ENCODE data around the gene RARG.

The RARG gene

DNA sequence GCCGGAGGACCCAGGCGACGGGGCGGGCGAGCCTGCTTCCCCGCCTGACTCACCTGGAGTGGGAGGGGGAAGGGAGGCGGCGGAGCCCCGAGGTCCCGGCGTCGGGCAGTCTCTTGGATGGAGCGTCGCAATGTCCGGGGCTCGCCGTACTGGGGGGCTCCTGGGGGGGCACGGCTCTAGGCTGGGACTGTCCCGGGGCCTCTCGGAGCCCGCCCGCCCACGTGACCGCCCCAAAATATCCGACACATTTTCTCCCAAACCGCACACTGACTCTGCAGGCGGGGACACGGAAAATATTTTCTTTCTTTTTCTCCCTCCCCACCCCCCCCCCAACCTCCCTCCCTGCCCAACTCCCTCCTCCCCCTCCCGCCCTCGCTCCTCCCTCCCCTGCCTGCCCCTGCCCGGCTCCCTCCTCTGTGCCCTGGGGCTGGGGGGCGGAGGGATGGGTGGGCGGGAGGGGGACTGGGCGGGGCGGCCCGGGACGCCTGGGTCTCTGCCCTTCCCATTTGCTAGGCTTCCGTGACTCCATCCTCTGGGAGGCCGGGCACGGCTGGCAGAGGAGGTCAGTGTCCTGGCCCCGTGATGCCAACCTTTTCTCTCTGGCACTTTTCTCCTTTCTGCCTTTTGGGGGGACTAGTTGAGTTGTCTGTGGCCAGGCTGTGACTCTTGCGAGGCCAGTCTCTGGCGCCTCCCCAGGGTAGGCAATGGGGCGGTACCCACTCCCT, at the start of gene RARG:
TSS of gene RARG (minus strand) at position 289 of the 725 bp plus-strand sequence. CDS start 4,664 bp downstream, outside the sequence.
- peak; percentile 38 for DNase-seq

DNA sequence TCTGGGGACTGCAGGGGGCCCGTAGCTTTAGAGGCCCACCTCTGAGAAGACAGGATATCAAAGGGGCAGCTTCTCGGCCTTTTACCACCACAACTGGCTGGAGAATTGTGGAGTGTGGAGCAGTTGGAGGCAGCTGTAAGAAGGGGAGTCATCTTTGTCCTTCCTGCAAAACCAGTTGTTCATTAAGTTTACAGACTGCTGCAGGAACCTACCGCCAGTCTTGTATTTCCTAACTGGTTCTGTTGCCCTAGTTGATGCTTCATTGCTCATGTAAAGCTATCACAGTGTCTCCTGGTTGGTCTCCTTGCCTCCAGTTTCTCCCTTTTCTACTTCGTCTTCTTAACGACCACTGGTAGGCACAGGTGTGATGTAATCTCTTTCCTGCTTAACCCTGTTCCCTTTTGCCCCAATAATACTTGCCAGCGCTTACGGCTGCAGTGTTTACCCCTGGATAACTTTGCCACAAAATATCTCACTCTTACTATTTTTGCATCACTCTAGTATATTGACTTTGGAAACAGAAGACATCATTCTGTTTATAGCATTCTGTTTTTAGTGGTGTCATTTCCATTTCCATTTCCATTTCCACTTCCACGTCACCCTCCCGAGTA, 48.0 kb upstream of the RARG start:
- DNase-seq, result no peak

DNA sequence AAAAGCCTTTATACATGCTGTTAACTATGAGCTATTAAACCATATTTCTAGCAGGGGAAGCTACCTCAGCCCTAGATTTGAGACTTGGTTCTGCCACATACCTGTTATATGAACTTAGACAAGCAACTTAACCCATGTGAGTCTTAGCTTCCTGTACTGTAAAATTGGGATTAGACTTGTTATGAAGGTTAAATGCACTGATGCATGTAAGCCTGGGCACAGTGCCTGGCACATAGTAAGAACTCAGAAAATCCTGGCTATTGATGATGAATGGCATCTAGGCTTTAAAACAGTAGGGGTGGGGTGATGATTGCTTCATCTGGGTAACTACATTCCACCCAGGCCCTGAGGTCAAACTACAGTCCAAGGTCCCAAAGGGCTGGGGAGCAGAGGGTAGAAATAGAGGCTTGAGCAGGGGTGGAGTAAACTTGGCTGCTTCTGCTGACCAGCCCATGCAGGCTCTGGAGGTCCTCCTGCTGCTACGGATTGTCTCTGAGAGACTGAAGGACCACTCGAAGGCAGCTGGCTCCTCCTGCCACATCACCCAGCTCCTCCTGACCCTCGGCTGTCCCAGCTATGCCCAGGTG, 47.4 kb upstream of the RARG start:
- no peak for DNase-seq

DNA sequence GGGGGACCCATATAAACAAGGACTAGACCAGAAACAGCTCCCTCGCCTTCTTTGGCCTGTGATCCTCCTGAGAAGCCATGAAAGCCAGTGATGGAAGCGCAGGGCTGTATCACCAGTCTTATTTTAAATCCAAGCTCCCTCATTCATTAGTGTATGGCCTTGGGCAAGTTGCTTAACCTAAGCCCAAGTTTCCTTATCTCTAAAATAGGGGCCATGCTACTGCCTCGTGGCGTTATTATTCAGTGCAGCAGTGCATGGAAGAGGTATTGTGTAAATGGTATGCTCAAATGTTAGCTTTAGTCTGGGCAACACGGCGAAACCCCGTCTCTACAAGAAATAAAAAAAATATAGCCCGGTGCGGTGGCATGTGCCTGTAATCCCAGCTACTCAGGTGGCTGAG, 46.0 kb upstream of the RARG start:
- no peak for DNase-seq

DNA sequence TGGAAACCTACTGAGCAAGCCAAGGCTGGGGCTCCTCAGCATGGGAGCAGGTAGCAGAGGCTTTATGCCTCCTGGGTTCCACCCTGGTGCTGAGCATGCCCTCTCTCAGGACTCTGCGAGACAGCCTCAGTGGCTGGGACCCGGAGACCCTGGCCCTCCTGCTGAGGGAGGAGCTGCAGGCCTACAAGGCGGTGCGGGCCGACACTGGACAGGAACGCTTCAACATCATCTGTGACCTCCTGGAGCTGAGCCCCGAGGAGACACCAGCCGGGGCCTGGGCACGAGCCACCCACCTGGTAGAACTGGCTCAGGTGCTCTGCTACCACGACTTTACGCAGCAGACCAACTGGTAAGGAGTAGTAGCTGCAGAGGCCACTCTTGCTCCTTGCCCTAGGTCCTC, 44.5 kb upstream of the RARG start:
- no peak for DNase-seq

DNA sequence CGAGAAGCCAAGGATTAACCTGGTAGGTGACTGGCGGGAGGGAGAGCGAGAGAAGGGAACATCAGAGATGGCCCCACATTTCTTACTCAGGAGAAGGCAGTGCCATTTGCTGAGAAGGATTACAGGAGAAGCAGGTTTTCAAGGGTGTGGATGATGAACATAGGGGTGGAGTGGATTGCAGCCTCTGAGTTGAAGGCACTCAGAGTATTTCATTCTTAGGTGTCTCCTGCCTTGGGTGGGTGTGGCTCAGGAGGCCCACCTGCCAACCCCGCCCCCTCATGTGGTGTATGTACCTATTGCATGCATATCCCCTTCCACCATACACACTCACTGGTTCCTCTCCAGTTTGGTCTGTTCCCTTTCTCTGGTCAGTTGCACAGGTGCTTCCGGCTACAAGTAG, 42.4 kb upstream of the RARG start:
- DNase-seq, result no peak

DNA sequence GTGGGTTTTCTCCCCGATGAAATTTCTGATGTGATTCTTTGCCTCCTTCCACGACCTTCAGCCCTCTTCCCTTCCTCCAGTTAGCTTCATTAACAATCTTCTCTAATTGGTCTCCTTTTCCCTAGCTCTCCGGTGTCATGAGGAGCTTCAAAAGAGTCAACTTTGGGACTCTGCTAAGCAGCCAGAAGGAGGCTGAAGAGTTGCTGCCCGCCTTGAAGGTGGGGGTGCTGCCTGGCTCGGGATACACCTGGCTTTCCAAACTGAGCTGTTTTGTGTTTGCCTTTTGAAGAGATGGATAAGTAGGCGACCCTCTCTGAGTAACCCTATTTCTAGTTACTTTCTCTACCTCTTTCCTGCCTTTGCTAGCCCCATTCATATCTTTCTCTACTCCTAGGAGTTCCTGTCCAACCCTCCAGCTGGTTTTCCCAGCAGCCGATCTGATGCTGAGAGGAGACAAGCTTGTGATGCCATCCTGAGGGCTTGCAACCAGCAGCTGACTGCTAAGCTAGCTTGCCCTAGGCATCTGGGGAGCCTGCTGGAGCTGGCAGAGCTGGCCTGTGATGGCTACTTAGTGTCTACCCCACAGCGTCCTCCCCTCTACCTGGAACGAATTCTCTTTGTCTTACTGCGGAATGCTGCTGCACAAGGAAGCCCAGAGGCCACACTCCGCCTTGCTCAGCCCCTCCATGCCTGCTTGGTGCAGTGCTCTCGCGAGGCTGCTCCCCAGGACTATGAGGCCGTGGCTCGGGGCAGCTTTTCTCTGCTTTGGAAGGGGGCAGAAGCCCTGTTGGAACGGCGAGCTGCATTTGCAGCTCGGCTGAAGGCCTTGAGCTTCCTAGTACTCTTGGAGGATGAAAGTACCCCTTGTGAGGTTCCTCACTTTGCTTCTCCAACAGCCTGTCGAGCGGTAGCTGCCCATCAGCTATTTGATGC, 36.9 kb upstream of the RARG start:
- no peak for DNase-seq

DNA sequence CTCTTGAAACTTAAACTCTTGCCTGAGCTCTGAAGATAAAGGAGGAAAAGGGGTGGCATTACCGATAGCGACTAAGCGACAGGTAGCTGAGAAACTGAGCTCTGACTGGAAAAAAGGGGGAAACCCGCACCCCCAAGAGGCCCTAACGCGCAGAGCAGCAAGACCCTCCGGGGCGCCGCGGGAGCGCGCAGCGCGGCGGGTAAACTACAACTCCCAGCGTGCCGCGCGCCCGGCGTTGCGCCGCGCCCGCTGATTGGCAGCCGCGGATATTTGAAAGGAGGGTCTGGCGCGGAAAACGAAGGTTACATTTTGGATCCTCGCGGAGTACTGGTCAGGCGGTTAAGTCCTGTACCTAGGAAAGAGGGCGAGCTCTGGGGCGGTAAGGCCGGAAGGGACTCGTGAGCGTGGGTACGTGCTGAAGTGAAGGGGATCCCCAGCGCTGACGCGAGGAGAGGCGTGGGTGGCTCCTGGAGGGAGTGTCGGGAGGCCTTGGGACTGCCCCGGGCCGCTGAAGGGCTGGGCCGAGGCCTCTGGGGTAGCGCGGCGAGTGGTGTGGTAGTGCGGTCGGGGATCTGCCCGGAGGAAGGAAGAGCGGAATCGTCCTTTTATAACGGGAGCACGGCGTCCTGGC, 36.1 kb upstream of the RARG start, which contains the start of gene ESPL1:
TSS of gene ESPL1 (plus strand) at position 301 of the 631 bp plus-strand sequence. CDS start 468 bp downstream, outside the sequence.
- peak; percentile 51 for DNase-seq

DNA sequence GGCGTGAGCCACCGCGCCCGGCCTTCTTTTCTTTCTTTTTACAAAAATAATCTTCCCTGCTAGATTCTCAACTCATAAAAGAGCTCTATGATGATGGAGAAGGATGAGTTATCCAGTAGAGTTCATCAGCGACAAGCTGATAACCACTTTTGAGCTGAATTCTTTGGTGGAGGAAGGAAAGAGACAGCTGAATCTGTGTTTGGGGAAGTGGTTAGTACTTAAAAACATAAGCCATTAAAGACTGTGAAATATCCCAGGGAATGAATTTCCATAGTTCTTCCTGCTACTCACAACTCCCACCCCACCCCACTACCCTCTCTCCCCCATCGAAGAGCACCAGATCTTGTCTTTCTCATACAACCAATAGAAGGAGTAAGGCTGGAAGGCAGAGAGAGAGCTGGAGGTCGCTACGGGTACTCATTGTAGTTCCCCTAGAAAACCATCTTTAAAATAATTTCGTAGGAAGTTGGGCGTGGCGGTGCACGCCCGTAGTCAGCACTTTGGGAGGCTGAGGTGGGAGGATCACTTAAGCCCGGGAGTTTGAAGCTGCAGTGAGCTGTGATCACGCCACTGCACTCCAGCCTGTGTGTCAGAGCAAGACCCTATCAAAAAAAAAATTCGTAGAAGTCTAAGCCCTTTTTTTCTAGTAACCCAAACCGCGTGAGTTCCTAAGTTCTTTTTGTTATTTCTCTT, 35.4 kb upstream of the RARG start:
- DNase-seq, result no peak

DNA sequence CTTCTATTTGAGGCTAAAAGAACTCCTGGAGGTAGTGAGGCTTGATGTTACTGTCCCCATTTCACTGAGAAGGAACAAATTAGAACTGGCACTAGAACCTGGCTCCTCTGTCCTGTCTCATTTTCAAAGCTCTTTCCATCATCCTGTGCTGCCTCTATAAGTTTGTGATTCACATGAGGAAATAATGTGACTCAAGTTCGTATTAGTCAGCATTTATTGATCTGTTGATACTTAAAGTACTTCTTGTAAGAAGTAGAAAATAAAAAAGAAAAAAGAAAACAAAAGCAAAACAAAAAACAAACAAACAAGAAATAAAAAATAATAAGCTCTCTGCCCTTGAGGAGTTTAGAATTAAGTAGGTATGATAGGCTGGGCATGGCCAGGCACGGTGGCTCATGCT, 33.8 kb upstream of the RARG start:
- no peak for DNase-seq

DNA sequence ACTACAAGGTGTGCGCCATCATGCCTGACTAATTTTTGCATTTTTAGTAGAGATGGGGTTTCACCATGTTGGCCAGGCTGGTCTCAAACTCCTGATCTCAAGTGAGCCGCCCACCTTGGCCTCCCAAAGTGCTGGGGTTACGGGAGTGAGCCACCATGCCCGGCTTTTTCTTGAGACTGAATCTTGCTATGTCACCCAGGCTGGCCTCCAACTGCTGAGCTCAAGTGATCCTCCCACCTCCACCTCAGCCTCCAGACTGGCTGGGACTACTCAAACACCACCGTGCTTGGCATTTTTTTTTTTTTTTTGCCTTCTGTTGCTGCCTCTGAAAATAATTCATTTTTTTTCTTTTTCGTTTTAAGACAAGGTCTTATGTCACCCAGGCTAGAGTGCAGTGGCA, 27.9 kb upstream of the RARG start:
- DNase-seq, result no peak

DNA sequence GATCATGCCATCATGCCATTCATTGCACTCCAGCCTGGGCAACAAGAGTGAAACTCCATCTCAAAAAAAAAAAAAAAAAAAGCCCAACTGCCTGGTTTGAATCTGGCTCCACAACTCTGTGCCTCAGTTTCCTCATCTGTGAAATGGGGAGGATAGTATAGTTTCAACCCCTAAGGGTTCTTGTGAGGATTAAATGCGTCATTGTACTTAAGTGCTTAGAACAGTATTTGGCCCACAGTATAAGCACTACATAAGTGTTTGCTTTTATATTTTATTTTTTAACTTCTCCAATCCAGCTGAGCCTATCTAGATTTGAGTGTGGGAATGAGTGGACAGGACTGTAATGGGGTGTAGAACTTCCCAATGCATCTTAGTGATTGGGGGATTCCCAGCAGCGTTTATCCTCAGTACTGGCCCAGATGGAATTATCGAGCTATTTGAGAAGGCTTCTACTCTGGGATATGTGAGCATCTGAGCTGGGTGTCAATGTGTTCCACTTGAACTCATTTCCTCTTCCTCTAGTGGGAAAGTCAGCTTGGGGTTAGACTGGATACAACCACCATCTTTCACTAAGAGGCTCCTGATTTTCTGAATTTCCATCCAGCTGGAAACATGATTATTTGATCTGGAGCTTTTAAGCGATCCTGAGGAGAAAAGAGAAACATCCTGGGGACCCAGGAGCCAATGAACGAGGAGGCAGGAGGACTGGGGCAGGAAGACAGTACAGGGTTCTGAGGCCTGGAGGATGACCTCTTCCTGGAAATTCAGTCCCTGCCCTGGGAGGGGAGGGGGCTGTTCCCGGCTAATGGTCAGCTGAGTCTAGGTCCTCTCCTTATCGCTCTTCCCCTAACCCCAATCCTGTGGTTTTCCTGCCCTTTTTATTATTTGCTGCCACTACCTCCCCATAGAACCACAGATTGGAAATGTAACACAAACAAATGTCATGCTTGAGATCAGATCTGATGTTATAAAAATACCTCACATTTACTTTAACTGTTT, 26.8 kb upstream of the RARG start:
- no peak for DNase-seq

DNA sequence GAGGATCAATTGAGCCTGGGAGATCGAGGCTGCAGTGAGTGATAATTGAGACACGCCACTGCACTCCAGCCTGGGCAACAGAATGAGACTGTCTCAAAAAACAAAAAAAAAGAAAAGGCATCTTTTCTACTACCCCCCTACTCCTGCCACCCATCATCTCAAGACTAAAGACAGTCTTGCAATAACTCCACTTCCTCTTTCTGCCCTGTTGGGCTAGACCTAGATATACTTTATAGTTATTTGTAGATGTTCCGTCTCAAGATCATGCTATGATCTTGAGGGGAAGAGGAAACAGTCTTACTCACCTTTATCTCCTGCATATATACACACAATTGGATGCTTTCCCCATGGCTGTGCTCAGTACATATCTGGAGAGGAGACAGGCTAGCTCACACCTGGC, 24.0 kb upstream of the RARG start:
- no peak for DNase-seq

DNA sequence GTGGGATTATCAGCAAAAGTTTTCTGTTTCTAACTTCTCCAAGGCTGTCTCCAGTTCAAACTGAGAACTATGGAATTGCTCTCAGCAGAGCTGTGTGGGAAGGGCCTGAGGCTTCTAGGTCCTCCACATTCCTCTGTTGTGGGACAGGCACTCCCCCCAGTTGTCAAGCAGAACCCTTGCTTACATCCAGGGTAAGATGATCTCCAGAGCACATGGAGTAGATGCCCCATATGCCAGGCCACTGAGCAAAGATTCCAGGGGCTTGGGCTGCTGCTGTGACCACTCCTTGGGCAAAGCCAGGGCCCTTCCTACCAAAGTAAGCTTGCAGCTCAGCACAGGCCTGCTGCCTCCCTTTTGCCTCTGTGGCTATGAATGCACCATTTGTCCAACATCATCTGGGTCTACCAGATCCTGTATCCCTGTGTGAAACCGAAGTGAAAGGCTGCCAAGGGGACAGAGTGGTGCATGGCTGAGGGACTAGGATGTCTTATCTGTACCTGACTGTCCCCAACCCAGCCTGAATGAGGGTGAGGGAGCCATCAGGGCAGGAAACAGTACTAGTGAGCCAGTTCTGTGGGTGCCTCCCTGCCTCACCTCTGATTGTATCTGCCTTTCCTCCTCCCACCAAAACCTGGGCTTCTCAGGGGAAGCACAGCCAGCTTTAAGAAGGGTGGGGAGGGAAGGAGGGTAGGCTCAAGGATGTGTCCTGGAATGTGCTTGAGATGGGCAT, 23.0 kb upstream of the RARG start:
- DNase-seq, result no peak

DNA sequence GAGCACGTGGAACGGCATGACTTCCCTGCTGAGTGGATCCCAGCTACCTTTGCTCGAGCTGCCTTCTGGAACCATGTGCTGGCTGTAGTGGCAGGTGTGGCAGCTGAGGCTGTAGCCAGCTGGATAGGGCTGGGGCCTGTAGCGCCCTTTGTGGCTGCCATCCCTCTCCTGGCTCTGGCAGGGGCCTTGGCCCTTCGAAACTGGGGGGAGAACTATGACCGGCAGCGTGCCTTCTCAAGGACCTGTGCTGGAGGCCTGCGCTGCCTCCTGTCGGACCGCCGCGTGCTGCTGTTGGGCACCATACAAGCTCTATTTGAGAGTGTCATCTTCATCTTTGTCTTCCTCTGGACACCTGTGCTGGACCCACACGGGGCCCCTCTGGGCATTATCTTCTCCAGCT, 21.3 kb upstream of the RARG start:
- DNase-seq, result no peak

DNA sequence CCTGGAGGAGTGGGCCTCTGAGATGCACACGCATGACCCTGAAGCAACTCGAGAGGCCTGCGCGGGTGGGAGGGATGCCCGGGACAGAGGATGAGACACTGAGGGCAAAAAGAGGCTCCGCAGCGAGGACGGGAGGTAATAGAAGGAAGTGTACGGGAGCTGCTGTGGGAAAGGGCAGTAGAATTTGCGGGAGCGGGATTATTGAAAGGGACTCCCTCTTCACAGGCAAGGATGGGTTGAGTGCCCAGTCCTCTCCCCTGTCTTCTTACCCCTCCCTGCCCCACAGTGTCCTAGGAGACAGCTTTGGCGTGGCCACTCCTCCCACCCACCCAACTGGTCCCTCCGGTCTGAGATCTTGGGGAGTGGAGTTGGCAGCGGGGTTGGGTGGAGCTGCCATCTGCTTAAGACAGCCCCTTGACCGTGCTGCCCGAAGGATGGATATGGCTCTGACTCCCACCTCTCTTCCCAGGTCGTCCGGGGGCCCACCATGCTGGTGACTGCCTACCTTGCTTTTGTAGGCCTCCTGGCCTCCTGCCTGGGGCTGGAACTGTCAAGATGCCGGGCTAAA, 20.4 kb upstream of the RARG start:
- no peak for DNase-seq

DNA sequence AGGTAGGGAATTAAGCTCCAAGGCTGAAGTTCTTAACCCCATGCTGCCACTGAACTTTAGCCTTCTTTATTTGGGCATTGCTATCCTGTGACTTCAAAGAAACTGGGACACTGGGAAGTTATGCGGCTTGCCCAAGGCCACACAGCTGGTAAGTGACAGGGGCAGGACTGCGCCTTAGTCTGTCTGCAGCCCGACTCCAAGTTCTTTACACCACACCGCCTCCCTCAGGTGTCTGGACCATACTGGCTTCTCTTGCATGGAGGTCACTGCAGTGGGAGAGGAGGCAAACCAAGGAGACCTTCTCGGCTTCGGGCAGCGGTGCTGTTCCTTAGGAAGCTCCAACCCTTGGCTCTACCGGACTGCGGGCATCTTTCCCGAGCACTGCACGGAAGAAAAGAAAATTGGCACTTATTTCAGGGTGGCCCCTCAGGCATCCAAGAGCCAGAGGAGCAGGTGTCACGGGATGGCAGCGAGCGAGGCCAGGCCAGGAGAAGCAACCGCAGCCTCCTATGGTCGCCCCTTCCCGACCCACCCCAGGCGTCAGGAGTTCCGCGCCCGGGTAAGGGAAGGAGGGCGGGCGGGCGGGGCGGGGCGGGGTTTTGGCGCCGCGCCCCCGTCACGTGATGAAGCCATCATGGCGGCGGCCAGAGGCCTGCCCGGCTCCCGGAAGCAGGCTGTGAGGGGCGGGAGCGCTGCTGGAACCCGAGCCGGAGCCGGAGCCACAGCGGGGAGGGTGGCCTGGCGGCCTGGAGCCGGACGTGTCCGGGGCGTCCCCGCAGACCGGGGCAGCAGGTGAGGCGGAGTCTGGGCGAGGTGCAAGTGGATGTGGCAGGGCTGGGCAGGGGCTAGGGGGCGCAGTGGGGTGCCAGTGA, 19.7 kb upstream of the RARG start:
- peak; percentile 37 for DNase-seq

DNA sequence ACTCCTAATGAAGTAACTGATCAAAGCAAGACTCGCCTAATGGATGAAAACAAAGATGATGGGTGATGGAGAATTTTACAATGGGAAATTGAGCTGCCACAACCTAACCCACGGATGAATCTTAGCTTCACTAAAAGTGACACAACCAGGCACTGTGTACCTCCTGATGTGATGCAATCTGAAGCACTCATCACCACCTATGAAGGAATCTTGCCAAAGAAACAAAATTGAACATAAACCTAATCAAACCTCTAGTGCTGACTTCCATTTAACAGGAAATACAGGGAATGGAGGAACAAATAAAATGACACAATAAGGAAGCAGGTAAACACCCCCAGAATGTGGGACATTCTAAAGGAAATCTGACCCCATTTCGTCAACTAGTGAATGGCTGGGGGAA, 13.3 kb upstream of the RARG start:
- no peak for DNase-seq

DNA sequence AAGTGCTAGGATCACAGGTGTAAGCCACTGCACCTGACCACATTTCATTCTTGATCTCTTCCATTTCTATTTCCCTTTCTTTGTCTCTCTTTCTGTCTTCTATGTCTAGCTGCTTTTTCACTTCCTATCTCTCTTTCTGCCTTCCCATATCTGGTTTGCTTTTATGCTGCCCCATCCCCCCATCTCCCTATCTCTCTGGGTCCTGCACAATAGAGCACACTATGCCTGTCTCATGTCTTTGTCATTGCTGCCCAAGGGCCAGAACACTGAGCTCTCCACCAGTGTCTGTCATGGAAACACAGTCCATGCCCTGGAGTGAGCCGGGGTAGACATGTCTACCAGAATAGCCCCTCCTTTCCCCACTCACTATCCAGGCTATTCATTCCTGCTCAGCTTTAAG, 12.3 kb upstream of the RARG start:
- DNase-seq, result no peak
